CD8-positive, alpha-beta memory T cell (primary cell): ENCODE measurements around the gene CD82. TPM values are rescaled to one million over a fixed set of nuclear protein-coding genes. Genes with fewer than 3 reads are reported as not detected.
A peak's percentile ranks its signal among the peaks of the same experiment; 100 is the strongest.
"Not testable (repeated sequence)": the region's sequence is repeated elsewhere in the genome, so short reads cannot be mapped to it uniquely, and the experiment has no call there.

Source experiments
- CTCF ChIA-PET: fragments of 350-600 bp; sonication (Branson Sonifier 250); formaldehyde crosslinking; loops from one replicate; lab custom pipeline; 2021; ENCODE audit warnings: antibody characterized with exemption; lab: Charles Lee
- POLR2A ChIA-PET: fragments of 350-600 bp; sonication (Branson Sonifier 250); formaldehyde crosslinking; loops from one replicate; lab custom pipeline; 2021; ENCODE audit warnings: antibody characterized with exemption; lab: Charles Lee
- DNase-seq, 5 donors: peaks; one replicate each; pipeline versions ENCODE4 v3.0.0 to v3.0.0-alpha.2; 2020 to 2022; ENCODE audit warnings: mixed read lengths in 1 of 5
- H3K27ac ChIP-seq: one replicate; pipeline ENCODE4 v1.7.0; 2013; ENCODE audit warnings: low read depth, mild to moderate bottlenecking, low read length, moderate library complexity
- H3K27me3 ChIP-seq: 2 replicates; pipeline ENCODE4 v1.7.0; 2013; ENCODE audit warnings: low read length, mild to moderate bottlenecking; ENCODE audit not compliant: insufficient read depth, poor library complexity, severe bottlenecking
- H3K36me3 ChIP-seq: 2 replicates; pipeline ENCODE4 v1.7.0; 2013; ENCODE audit warnings: mild to moderate bottlenecking, low read length, moderate library complexity; ENCODE audit not compliant: insufficient read depth
- H3K4me1 ChIP-seq: 2 replicates; pipeline ENCODE4 v1.7.0; 2013; ENCODE audit warnings: mild to moderate bottlenecking, low read length, moderate library complexity; ENCODE audit not compliant: insufficient read depth
- H3K4me3 ChIP-seq: 2 replicates; pipeline ENCODE4 v1.7.0; 2013; ENCODE audit warnings: mild to moderate bottlenecking, low read length
- H3K9me3 ChIP-seq: 2 replicates; pipeline ENCODE4 v1.7.0; 2013; ENCODE audit warnings: mild to moderate bottlenecking, low read length
- H3K27ac Mint-ChIP-seq, 8 donors: one replicate each; pipeline ENCODE4 v1.8.0; 2020 to 2021; ENCODE audit warnings: mixed read lengths in 8 of 8, mild to moderate bottlenecking in 6 of 8, inconsistent platforms in 3 of 8, moderate library complexity in 3 of 8
- H3K27me3 Mint-ChIP-seq, 2 donors: one replicate each; pipeline ENCODE4 v1.8.0; 2020 to 2021; ENCODE audit warnings: mixed read lengths in 2 of 2, mild to moderate bottlenecking in 1 of 2, moderate library complexity in 1 of 2
- H3K36me3 Mint-ChIP-seq, 3 donors: one replicate each; pipeline ENCODE4 v1.8.0; 2020 to 2021; ENCODE audit warnings: mixed read lengths in 3 of 3, inconsistent platforms in 1 of 3, mild to moderate bottlenecking in 1 of 3
- H3K4me1 Mint-ChIP-seq, 3 donors: one replicate each; pipeline ENCODE4 v1.8.0; 2020 to 2021; ENCODE audit warnings: mixed read lengths in 3 of 3, inconsistent platforms in 1 of 3, mild to moderate bottlenecking in 1 of 3
- H3K4me3 Mint-ChIP-seq, 7 donors: one replicate each; pipeline ENCODE4 v1.8.0; 2020 to 2021; ENCODE audit warnings: mixed read lengths in 7 of 7, mild to moderate bottlenecking in 6 of 7, moderate library complexity in 4 of 7, inconsistent platforms in 2 of 7
- H3K9me3 Mint-ChIP-seq, 5 donors: one replicate each; pipeline ENCODE4 v1.8.0; 2020 to 2022; ENCODE audit warnings: mixed read lengths in 5 of 5, mild to moderate bottlenecking in 3 of 5, moderate library complexity in 2 of 5, inconsistent platforms in 1 of 5
- polyA plus RNA-seq: library from polyadenylated mRNA; unstranded; fragments of 300-500 nt; fragmentation: Illumina TruSeq; gene quantifications from one replicate; pipeline ENCODE4 v1.2.3, GENCODE V29; 2021
- total RNA-seq, 2 experiments: library from RNA; stranded (reverse); gene quantifications; one replicate each; pipeline ENCODE4 v1.2.3, GENCODE V29; 2021

The CD82 gene
- total and polyA plus RNA-seq, 3 experiments from 2014 or later = 131 to 388 (median 356) TPM

- H3K27ac ChIP-seq, H3K4me1 Mint-ChIP-seq, H3K27me3 Mint-ChIP-seq, H3K36me3 ChIP-seq, POLR2A ChIA-PET, H3K9me3 ChIP-seq, H3K4me3 ChIP-seq, DNase-seq, H3K27me3 ChIP-seq, H3K4me1 ChIP-seq, H3K4me3 Mint-ChIP-seq, H3K27ac Mint-ChIP-seq, H3K9me3 Mint-ChIP-seq, H3K36me3 Mint-ChIP-seq: not testable (repeated sequence)
- CTCF ChIA-PET = interaction anchor here (23.5 kb wide), 1 partner anchor 68 kb away, joined by 532 read pairs; no protein-coding TSS in a partner anchor
These were observed 16.3 kb upstream of the CD82 start for GRCh38 chr11:44548961-44549749.

GRCh38 chr11:44550123-44550522, 15.3 kb upstream of the CD82 start:
- no peak for DNase-seq
- H3K36me3 Mint-ChIP-seq = peaks cover 0 to 8% (median 3%) of the 10 kb centered on the region in 3 donors
- no peaks in the 10 kb centered on the region for H3K36me3 ChIP-seq
- peaks cover 0 to 2% (median 0%) of the 10 kb centered on the region in 5 donors for H3K9me3 Mint-ChIP-seq
- H3K27me3 ChIP-seq = no peaks in the 10 kb centered on the region
- no peaks in the 10 kb centered on the region for H3K4me1 ChIP-seq
- CTCF ChIA-PET = interaction anchor here (23.5 kb wide), 1 partner anchor 67 kb away, joined by 532 read pairs; no protein-coding TSS in a partner anchor
- no peak overlapping the region for H3K4me3 ChIP-seq
- no peak overlapping the region for H3K27ac Mint-ChIP-seq
- no peaks in the 10 kb centered on the region for H3K9me3 ChIP-seq
- H3K4me3 Mint-ChIP-seq = no peak overlapping the region
- POLR2A ChIA-PET = no interaction called here
- H3K27me3 Mint-ChIP-seq = peaks cover 0 to 4% of the 10 kb centered on the region in 2 donors
- H3K4me1 Mint-ChIP-seq = no peaks in the 10 kb centered on the region
- no peak overlapping the region for H3K27ac ChIP-seq

- Mint-ChIP-seq H3K4me3 (no peak overlapping the region), H3K36me3 (peaks cover 0 to 8% (median 3%) of the 10 kb centered on the region in 3 donors), H3K27me3 (peaks cover 0 to 1% of the 10 kb centered on the region in 2 donors), H3K9me3 (peaks cover 0 to 2% (median 0%) of the 10 kb centered on the region in 5 donors), H3K4me1 (peaks cover 0 to under 1% (median under 1%) of the 10 kb centered on the region in 3 donors), H3K27ac (no peak overlapping the region)
- DNase-seq = no peak
- no peak overlapping the region for H3K27ac ChIP-seq
- ChIA-PET CTCF (interaction anchor here (1.8 to 23.5 kb wide), 2 partner anchors 65 to 375 kb away, joined by 3 to 532 read pairs; no protein-coding TSS in a partner anchor), POLR2A (no interaction called here)
- no peaks in the 10 kb centered on the region for H3K36me3 ChIP-seq
- no peaks in the 10 kb centered on the region for H3K9me3 ChIP-seq
- H3K4me1 ChIP-seq = peaks cover under 1% of the 10 kb centered on the region
- H3K4me3 ChIP-seq = no peak overlapping the region
- H3K27me3 ChIP-seq = no peaks in the 10 kb centered on the region
These were observed 13.9 kb upstream of the CD82 start for GRCh38 chr11:44551456-44552139.

- H3K27ac Mint-ChIP-seq = no peak overlapping the region
- H3K9me3 ChIP-seq = no peaks in the 10 kb centered on the region
- DNase-seq = no peak
- H3K36me3 Mint-ChIP-seq = peaks cover 0 to 8% (median 3%) of the 10 kb centered on the region in 3 donors
- H3K9me3 Mint-ChIP-seq = peaks cover 0 to 2% (median 0%) of the 10 kb centered on the region in 5 donors
- H3K27me3 Mint-ChIP-seq = peaks cover 0 to 1% of the 10 kb centered on the region in 2 donors
- H3K27me3 ChIP-seq = no peaks in the 10 kb centered on the region
- ChIA-PET POLR2A (no interaction called here), CTCF (interaction anchor here (1.2 to 23.5 kb wide), 5 partner anchors 14 to 356 kb away, joined by 3 to 532 read pairs (median 5); no protein-coding TSS in a partner anchor)
- no peaks in the 10 kb centered on the region for H3K36me3 ChIP-seq
- peaks cover 14% of the 10 kb centered on the region for H3K4me1 ChIP-seq
- no peak overlapping the region for H3K27ac ChIP-seq
- peaks cover 14 to 16% (median 14%) of the 10 kb centered on the region in 3 donors for H3K4me1 Mint-ChIP-seq
- no peak overlapping the region for H3K4me3 Mint-ChIP-seq
- H3K4me3 ChIP-seq = no peak overlapping the region
These were observed 10.2 kb upstream of the CD82 start for GRCh38 chr11:44555031-44555800.

GRCh38 chr11:44556735-44557409, 8.6 kb upstream of the CD82 start:
- H3K27ac ChIP-seq = no peak overlapping the region
- ChIA-PET CTCF (interaction anchor here (0.6 to 23.5 kb wide), 20 partner anchors 9 to 554 kb away, joined by 3 to 532 read pairs (median 3); partner anchors contain the start of gene CD82), POLR2A (interaction anchor here (1.0 kb wide), 1 partner anchor 60 kb away, joined by 3 read pairs; no protein-coding TSS in a partner anchor)
- Mint-ChIP-seq H3K27me3 (peaks cover 0 to 1% of the 10 kb centered on the region in 2 donors), H3K27ac (peak overlapping the region in 3 of 8 donors; percentile 25 to 85 (median 31)), H3K4me3 (no peak overlapping the region), H3K9me3 (peaks cover 0 to 2% (median 0%) of the 10 kb centered on the region in 5 donors), H3K4me1 (peaks cover 14 to 23% (median 16%) of the 10 kb centered on the region in 3 donors), H3K36me3 (peaks cover 0 to 8% (median under 1%) of the 10 kb centered on the region in 3 donors)
- peaks cover 14% of the 10 kb centered on the region for H3K4me1 ChIP-seq
- no peaks in the 10 kb centered on the region for H3K27me3 ChIP-seq
- peak; percentile 50 to 79 (median 57) for DNase-seq
- no peak overlapping the region for H3K4me3 ChIP-seq
- no peaks in the 10 kb centered on the region for H3K36me3 ChIP-seq
- H3K9me3 ChIP-seq = no peaks in the 10 kb centered on the region

GRCh38 chr11:44557464-44557863, 8.0 kb upstream of the CD82 start:
- POLR2A ChIA-PET = interaction anchor here (1.0 kb wide), 1 partner anchor 60 kb away, joined by 3 read pairs; no protein-coding TSS in a partner anchor
- H3K36me3 Mint-ChIP-seq = peaks cover 0 to 6% (median 0%) of the 10 kb centered on the region in 3 donors
- no peak for DNase-seq
- peaks cover 0 to 2% (median 0%) of the 10 kb centered on the region in 5 donors for H3K9me3 Mint-ChIP-seq
- no peak overlapping the region for H3K27ac ChIP-seq
- H3K4me1 ChIP-seq = peaks cover 14% of the 10 kb centered on the region
- H3K4me3 ChIP-seq = no peak overlapping the region
- H3K4me1 Mint-ChIP-seq = peaks cover 14 to 23% (median 16%) of the 10 kb centered on the region in 3 donors
- H3K9me3 ChIP-seq = no peaks in the 10 kb centered on the region
- peak overlapping the region in 1 of 8 donors; percentile 54 for H3K27ac Mint-ChIP-seq
- no peaks in the 10 kb centered on the region for H3K27me3 Mint-ChIP-seq
- H3K27me3 ChIP-seq = no peaks in the 10 kb centered on the region
- CTCF ChIA-PET = interaction anchor here (0.6 to 23.5 kb wide), 18 partner anchors 8 to 553 kb away, joined by 3 to 532 read pairs (median 3); partner anchors contain the start of gene CD82
- no peaks in the 10 kb centered on the region for H3K36me3 ChIP-seq
- no peak overlapping the region for H3K4me3 Mint-ChIP-seq
